ENCODE measurements around the gene DOCK7.

Gene DOCK7

DNA sequence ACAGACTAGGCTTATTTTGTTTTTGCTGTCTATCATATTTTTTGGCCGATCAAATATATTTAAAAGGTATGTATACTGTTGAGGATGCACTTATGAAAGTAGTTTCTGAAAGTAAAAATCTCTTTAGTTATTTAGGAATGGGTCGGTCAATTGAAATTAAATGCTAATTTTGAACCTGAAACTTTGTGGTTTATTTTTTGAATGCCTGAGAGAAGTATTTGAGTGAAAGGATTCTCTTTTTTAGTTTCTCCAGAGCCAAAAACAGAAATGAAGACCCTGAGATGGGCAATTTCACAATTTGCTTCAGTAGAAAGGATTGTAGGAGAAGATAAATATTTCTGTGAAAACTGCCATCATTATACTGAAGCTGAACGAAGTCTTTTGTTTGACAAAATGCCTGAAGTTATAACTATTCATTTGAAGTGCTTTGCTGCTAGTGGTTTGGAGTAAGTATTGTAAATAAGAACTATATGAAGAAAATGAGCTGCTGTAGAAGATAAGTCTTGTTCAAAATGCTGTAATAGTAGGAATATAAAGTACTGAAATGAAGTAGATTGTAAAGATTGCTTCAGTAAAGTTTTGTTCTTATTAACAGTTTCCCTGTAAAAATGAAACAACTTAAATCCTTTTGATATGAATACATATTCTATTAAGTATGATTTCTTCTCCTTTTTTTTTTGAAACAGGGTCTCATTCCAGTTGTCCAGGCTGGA, 239.8 kb downstream of the DOCK7 start:
- no peak for DNase-seq (ENCODE audit: low read depth)

DNA sequence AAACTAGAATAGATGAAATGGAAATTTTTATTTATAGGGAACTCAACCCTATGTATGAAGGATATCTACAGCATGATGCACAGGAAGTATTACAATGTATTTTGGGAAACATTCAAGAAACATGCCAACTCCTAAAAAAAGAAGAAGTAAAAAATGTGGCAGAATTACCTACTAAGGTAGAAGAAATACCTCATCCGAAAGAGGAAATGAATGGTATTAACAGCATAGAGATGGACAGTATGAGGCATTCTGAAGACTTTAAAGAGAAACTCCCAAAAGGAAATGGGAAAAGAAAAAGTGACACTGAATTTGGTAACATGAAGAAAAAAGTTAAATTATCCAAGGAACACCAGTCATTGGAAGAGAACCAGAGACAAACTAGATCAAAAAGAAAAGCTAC, 243.5 kb downstream of the DOCK7 start:
- DNase-seq (ENCODE audit: low read depth), result no peak

DNA sequence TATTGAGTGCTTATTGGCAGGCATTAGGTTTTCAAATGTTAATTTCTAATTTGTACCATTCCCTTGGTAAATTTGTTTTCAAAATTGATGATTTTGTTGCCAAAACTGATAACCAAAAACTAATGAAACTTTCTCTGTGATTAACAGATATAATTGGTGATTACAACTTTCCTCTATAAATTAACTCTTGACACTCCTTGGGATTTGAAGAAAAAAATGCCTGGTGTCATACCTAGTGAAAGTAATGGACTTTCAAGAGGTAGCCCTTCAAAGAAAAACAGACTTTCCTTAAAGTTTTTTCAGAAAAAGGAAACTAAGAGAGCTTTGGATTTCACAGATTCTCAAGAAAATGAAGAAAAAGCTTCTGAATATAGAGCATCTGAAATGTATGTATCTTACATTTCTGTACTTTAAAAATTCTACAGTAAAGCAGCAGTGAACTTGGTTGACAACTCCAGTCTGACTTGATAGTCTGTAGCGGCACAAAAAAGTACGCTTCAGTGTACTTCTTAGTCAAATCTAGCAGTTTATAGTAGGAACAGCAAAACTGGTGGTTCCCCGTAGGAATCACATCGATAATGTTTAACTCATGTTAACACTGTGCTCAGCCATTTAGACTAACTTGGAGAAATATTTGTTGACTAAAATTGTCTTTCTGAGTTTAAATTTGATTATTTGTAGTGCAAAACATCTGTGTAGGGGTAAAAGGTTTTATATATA, 248.4 kb downstream of the DOCK7 start:
- DNase-seq (ENCODE audit: low read depth), result peak; percentile 22

DNA sequence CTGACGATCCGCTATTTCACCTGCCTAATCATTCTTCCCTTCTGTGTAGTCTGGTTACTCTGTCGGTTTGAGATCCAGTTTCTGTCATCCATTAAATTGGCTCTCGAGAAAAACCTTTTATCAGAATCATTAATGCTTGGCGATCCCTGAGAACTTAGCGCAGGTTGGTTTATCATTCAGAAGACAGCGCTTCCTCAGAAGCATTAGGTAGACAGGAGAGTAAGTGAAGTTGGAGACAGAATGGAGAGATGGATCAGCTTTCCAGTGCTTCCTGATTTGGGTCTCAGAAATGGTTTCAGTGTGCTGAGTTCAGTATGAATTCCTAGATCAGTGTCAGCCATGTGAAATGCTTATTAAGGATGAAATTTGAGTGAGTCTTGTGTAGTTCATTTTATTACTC, 250.0 kb downstream of the DOCK7 start:
- peak; percentile 38 for DNase-seq (ENCODE audit: low read depth)

DNA sequence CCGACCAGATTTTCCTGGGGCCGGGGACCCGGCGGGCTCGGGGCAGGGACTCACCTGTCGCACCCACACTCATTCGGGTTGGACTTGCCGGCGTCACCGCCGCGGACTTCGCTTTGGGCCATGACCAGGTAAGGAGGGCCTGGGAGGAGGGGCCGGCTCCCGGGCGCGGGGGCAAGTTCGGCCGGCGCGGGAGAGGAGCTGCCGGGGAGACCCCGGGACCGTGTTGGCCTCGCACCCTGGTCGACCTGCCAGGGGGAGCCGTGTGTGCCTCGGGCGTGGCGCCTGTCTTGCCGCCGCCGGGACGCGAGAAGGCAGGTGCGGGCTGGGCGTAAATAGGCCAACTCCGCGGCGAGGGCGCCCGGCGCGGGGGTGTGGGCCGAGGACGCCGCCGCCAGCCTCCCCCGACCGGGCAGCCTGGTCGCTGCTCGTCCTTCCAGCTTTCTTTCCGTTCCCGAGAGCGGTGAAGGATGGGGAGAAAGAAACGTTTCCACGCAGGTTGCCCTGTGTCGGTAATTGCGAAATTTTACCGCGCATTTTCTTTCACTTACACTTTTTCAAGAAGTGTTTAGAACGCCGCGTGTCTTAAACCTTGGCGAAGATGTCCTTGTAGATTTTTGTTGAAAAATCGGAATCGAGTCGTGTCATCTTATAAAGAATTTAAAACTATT, 250.8 kb downstream of the DOCK7 start:
- DNase-seq (ENCODE audit: low read depth), result peak; percentile 18

DNA sequence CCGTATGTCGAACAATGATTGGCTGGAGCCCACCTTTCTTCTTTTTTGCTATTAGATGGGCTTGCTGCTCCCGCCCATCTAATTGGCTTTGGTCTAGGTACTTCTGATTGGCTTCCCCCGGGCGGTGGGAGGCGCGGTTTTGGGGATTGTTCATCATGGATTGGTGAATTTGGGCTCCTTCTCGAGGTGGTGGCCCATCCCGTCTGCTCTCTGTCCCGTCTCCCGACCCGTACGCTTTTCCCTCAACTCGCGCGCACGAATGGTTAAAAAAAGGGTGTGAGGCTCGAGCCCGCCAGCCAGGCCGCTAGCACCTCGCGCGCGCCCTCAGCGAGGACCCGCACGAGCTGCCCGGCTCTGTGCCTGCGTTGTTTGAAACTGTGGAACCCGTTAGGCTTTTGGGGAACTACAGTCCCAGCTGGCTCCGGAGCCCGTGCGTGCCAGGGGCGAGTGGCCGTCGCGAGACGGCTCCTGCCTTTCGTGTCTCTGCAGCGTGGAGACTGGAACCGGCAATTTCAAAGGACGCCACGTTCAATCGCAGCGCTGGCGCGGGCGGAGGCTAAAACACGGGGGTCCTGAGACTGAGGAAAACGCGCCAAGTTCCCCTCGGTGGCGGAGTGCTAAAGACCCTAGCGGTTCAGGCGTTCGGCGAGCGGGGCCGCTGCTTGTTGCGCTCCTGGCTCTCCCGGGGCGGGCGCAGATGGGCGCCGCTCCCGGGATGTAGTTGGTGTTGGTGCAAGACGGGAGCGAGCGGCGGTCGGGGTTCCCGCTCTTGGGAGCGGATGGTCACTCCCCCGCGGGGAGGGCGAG, 251.5 kb downstream of the DOCK7 start, which contains the start of gene USP1:
TSS of gene USP1 (plus strand) at position 584 of the 807 bp plus-strand sequence. CDS start 2,819 bp downstream, outside the sequence.
- DNase-seq (ENCODE audit: low read depth), result peak; percentile 100

DNA sequence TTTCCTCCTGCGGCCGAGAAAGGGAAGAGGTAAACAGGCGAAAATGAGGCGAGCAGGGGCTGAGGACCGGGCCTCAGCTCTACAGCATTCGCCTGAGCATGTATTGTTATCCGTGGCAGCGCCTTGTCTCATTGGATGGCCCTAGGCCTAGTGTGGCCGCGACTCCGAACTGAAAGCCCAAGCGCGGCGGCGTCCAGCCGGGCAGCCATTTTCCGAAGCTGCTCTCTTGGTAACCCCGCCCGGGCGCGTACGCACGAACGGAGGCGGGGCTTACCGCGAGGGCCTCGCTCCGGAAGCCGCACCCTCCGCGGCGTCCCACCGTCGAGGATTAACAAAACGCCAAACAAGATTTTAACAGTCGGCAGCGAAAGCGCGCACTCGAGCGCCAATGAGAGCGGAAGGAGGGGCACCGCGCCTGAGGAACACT, 252.1 kb downstream of the DOCK7 start:
- DNase-seq (ENCODE audit: low read depth), result no peak

DNA sequence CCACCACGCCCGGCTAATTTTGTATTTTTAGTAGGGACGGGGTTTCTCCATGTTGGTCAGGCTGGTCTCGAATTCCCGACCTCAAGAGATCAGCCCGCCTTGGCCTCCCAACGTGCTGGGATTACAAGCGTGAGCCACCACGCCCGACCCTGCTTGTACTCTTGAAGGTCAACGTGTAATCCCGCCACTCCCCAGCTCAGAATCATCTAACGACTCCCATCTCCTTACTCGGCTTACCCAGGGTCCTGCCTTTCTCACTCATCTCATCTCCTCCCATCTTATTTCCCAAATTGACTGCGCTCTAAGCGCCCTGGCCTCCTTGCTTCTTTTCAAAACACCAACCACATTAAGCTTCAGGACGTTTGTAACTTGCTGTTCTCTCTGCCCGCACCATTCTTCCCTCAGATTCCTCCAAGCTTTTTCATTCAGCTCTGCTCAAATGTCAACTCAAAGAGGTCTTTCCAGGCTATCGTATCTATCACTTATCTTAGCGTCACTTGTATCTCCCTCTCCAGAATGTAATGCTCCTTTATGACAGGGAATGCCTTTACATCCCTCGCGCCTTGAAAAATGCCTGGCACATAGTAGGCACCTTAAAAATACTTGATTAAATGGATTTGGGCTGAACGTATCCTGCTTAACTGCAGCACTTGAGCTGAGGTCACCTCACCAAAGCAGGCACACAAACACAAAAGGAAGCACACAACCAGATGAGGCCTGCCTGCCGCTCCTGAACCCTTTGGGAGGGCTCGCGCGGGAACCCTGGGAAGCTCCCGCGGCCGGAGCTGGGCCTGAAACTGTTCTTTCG, 252.8 kb downstream of the DOCK7 start:
- peak; percentile 11 for DNase-seq (ENCODE audit: low read depth)

DNA sequence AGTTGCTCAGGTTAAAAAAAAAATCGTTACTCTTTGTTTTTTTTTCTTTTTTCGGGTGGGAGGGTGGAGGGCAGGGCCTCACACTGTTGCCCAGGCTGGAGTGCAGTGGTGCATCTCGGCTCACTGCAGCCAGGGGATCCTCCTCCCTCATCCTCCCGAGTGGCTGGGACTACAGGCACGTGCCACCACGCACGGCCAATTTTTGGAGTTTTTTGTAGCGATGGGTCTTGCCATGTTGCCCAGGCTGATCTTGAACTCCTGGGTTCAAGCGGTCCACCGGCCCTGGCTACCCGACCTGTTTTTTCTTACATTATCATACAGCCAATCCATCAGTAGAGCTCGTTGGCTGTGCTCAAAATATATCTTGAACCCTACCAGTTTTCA, 253.6 kb downstream of the DOCK7 start:
- DNase-seq (ENCODE audit: low read depth), result no peak

DNA sequence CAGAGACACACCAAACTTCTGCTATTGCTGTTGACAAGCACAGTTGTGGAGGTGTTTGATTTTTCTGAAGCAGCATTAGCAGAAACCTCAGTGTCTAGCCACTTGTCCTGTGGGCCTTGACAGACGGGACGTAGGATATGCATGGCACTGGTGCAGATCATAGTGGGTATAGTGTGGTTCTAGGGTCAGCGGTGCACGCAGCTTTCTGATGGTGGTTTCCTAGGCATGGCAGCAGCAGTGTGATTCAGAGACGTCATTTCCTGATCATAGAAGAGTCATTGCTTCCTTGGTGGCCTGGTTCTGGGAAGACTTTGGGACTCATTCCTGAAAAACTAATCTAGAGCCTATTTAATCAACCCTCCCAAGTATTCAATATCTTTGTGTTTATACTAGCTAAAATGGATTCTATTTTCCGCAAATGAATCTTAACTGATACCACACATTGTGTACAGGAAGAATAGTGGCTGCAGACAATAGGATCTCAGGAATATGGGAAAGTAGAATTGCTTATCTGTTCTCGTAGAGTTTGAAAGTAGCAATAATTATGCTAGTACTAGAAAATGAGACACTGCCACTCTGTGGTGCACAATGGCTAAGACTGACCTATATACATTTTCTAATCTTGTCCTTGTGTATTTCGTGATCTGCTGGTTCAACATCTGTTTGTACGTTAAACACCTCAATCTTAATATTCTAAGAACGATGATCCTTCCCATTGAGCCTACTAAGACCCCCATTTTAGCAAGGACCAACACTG, 254.1 kb downstream of the DOCK7 start:
- no peak for DNase-seq (ENCODE audit: low read depth)

DNA sequence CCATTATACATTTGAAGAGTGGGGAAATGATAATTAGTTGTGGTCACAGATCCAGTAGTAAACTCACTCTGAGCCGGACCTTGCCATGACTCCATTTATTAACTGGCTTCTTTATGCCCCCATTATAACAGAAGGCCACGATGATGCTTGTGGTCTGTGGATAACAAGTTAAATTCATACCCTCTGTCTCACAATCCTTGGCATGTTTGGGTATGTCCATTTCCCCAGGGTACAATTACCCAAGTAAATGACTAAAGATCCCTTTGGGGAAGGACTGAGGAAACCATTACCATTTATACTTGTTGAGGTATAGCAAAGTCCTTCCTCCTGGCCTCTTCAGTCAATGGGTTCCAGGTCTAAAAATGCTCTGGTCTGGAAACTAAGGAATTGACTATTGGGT, 258.6 kb downstream of the DOCK7 start:
- no peak for DNase-seq (ENCODE audit: low read depth)

DNA sequence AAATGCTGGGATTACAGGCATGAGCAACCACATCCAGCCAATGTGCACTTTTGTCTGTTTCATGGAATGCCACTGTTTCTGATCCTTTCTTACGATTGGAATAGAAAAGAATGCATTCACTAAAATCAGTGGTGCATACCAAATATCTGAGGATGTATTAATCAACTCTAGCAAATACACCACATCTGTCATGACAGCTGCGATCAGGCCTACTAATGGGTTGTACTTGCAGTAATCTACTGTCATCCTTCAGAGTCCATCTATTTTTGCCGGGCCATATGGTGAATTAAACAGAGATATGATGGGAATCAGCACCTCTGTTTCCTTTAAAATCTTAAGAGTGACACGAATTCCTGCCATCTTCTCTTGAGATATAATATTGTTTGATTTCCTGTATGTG, 259.8 kb downstream of the DOCK7 start:
- DNase-seq (ENCODE audit: low read depth), result no peak

DNA sequence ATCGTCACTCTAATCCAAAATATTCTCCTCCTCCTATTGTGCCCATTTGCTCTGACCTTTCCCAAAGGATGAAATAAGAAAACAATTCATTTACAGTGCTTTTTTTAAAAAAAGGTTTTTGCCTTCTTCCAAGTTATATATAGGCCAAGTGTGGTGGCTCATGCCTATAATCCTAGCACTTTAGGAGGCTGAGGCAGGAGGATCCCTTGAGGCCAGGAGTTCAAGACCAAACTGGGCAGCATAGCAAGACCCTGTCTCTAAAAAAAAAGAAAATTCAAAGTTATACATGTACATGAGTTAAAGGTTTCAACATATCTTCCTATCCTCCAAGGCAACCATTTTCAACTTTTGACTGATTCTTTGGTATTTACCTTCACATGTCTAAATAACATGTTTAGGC, 261.4 kb downstream of the DOCK7 start:
- no peak for DNase-seq (ENCODE audit: low read depth)

DNA sequence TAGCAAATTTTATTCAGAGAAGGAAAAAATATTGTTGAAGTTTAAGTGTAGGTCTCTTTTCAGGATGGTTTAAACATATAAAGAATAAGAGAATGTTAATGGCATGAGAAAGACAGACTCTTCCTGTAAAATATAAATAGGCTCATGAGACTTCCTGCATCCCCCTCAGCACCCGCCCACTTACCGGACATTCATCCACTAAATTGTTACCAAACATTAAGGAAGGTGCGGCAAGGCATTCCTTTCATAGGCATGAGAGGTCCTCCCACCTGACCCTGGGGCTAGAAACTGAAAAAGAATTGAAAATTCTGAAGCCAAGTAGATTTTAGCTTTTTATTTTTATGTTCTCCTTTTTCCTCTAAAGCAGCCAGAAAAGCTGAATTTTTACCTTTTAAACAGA, 261.9 kb downstream of the DOCK7 start:
- DNase-seq (ENCODE audit: low read depth), result no peak

DNA sequence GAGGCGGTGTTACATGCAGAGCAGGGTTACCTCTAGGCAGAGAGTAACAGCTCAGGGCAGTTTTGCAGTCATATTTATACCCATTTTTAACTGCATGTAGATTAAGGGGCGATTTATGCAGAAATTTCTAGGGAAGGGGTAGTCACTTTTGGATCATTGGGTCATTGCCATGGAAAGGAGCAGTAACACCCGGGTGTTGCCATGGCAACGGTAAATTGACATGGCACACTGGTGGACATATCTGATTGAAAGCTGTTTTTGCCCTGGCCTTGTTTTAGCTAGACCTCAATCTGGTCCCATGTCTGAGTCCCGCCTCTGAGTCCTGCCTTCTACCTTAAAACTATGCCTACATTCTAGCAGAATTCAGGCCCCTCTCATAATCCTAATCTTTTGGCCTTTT, 263.1 kb downstream of the DOCK7 start:
- DNase-seq (ENCODE audit: low read depth), result no peak

DNA sequence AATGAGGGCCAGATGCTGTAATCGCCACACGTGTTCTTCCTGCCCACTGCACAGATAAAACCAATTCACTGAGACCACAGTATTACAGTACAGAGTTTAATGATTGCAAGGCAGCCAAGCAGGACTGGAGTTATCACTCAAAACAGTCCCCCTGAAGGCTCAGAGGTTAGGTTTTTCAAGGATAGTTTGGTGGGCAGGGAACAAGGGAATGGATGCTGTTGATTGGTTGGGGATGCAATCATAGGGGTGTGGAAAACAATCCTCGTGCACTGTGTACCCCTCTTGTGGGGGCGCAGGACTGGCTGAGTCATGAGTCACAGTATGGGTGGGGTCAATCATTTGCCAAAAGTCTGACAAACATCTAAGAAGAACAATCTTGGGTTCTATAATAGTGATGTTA, 263.8 kb downstream of the DOCK7 start:
- peak; percentile 26 for DNase-seq (ENCODE audit: low read depth)

DNA sequence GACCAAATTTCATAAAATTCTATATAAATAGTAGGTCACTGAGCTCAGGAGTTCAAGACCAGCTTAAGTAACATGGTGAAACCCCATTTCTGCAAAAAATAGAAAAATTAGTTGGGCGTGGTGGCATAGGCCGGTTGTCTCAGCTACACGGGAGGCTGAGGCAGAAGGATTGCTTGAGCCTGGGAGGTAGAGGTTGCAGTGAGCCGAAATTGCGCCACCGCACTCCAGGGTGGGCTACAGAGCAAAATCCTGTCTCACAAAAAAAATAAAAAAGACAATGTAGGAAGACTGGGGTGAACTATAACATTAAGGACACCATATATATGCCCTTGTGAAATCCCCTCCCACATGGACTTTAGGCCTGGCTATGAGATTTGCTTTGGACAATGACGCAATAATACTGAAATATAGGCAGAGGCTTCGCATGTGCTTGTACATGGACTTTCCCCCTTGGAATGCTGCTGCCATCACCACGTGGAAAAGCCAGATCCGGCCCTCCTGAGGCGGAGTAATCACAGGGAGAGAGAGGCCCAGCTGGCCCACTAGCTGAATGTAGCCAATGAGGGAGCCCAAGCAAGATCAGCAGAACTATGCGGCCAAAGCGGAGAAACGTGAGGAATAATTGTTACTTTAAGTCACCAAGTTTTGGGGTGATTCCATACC, 264.5 kb downstream of the DOCK7 start:
- DNase-seq (ENCODE audit: low read depth), result no peak

DNA sequence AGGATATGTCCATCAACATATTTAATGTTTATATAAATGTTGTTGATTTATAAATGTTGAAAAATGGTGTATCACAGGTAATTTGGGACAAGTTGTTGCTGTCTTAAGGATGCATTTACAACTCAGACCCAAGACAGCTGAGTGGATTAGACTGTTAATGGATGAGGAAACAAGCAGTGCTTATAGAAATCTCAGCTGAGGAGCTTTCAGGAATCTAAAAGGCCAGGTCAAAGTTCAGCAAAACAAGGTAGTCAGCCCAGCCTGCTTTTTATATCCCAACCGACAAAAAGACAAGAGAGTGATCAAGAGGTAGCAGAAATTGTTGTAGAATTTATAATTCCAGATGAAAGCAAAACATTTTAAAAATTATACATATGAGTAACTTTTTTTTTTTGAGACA, 268.0 kb downstream of the DOCK7 start:
- no peak for DNase-seq (ENCODE audit: low read depth)

DNA sequence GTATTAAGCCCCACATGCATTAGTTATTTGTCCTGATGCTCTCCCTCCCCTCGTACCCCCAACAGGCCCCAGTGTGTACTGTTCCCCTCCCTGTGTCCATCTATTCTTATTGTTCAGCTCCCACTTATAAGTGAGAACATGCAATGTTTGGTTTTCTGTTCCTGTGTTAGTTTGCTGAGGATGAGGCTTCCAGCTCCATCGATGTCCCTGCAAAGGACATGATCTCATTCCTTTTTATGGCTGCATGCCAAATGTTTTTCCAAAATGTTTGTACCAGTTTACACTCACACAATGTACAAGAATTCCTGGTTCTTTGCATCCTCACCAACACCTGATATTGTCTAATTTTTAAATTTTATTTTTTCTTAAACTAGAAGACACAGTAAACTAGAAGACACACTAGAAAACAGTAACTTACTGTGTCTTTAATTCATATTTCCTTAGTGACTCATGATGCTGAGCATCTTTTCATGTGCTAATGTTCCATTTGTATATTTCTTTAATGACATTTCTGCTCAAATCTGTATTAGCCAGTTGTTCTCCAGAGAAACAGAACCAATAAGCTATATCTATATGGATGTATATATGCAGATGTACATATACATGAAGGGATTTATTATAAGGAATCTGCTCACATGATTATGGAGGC, 270.7 kb downstream of the DOCK7 start:
- peak; percentile 39 for DNase-seq (ENCODE audit: low read depth)

DNA sequence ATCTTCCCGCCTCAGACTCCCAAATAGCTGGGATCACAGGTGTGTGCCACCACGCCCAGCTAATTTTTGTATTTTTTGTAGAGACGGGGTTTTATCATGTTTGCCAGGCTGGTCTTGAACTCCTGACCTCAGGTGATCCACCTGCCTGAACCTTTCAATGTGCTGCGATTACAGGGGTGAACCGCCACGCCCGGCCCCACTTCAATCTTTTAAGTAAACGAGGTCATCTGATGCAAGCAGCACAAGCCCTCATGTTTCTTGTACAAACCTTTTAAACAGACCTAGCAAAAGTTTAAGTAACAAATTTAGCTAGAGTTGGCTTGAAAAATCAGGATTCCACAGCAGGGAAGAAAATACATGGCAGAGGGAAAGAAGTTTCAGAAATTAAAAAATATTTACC, 272.5 kb downstream of the DOCK7 start:
- DNase-seq (ENCODE audit: low read depth), result no peak

Measured in EH (cell line).